H1 (cell line): ENCODE measurements around the gene BUD23. TPM values are rescaled to one million over a fixed set of nuclear protein-coding genes. Genes with fewer than 3 reads are reported as not detected.

ENCODE experiments used
- CTCF ChIA-PET: fragments of 300-600 bp; sonication (Branson Sonifier 250); formaldehyde crosslinking; loops from one replicate; lab custom pipeline; 2021; ENCODE audit not compliant: partially characterized antibody; lab: Charles Lee
- POLR2A ChIA-PET: fragments of 300-600 bp; sonication (Branson Sonifier 250); formaldehyde crosslinking; loops from one replicate; lab custom pipeline; 2021; ENCODE audit warnings: inconsistent platforms; ENCODE audit not compliant: partially characterized antibody; lab: Charles Lee
- DNase-seq, 2 experiments: peaks; one replicate each; pipeline versions ENCODE4 v3.0.0 to v3.0.0-alpha.2; 2010 to 2022; ENCODE audit warnings: low spot score in 2 of 2, low read depth in 1 of 2, mixed read lengths in 1 of 2
- FAIRE-seq: peaks from 2 replicates; lab custom pipeline; 2011; peaks lifted over from hg19 to GRCh38; lab: Jason Lieb, UNC
- H2AFZ ChIP-seq: 2 replicates; pipeline ENCODE4 v1.8.1; 2012; ENCODE audit warnings: low read length, inconsistent platforms
- H2AK5ac ChIP-seq: 2 replicates; pipeline ENCODE4 v1.6.1; 2013; ENCODE audit warnings: low read depth, low read length
- H2BK120ac ChIP-seq: replicated peaks from 2 replicates; pipeline ENCODE3; 2013; ENCODE audit warnings: low read depth, low read length, inconsistent platforms
- H2BK12ac ChIP-seq: 2 replicates; pipeline ENCODE4 v1.6.1; 2013; ENCODE audit warnings: low read depth, low read length
- H2BK15ac ChIP-seq: 2 replicates; pipeline ENCODE4 v1.6.1; 2013; ENCODE audit warnings: low read length
- H2BK20ac ChIP-seq: 2 replicates; pipeline ENCODE4 v1.6.1; 2013; ENCODE audit warnings: low read length
- H2BK5ac ChIP-seq: 2 replicates; pipeline ENCODE4 v1.6.1; 2013; ENCODE audit warnings: low read depth, low read length
- H3K14ac ChIP-seq: 2 replicates; pipeline ENCODE4 v1.6.1; 2013; ENCODE audit warnings: inconsistent platforms; ENCODE audit not compliant: insufficient read length
- H3K18ac ChIP-seq: 2 replicates; pipeline ENCODE4 v1.6.1; 2013; ENCODE audit warnings: low read length; ENCODE audit errors: extremely low read depth
- H3K23ac ChIP-seq: 2 replicates; pipeline ENCODE4 v1.6.1; 2013; ENCODE audit warnings: inconsistent platforms; ENCODE audit not compliant: insufficient read length
- H3K23me2 ChIP-seq: 2 replicates; pipeline ENCODE4 v1.6.1; 2013; ENCODE audit warnings: low read depth, low read length
- H3K27ac ChIP-seq: 2 replicates; pipeline ENCODE4 v1.6.1; 2011; ENCODE audit warnings: low read depth, low read length, inconsistent platforms
- H3K27me3 ChIP-seq, 4 experiments: replicated peaks in 1 of 4; 1 replicate in 1 of 4; 2 replicates in 3 of 4; pipeline versions ENCODE4 v1.6.1 to v1.8.1; 2011 to 2013; ENCODE audit warnings: low read length in 3 of 4, mild to moderate bottlenecking in 3 of 4, inconsistent platforms in 2 of 4, mixed read lengths in 2 of 4, moderate library complexity in 1 of 4; ENCODE audit not compliant: control insufficient read depth in 3 of 4, insufficient read depth in 3 of 4; ENCODE audit errors: extremely low read depth in 1 of 4
- H3K36me3 ChIP-seq, 4 experiments: 2 replicates each; pipeline versions ENCODE4 v1.6.1 to v1.8.1; 2011 to 2013; ENCODE audit warnings: mild to moderate bottlenecking in 4 of 4, low read length in 3 of 4, moderate library complexity in 2 of 4, control low read depth in 1 of 4, inconsistent platforms in 1 of 4; ENCODE audit not compliant: insufficient read depth in 4 of 4, control insufficient read depth in 2 of 4
- H3K4ac ChIP-seq: replicated peaks from 2 replicates; pipeline ENCODE3; 2013; ENCODE audit warnings: low read length, low read depth, mixed read lengths, inconsistent platforms; ENCODE audit not compliant: insufficient read length
- H3K4me1 ChIP-seq, 4 experiments: replicated peaks in 1 of 4; 1 replicate in 1 of 4; 2 replicates in 3 of 4; pipeline versions ENCODE4 v1.6.1 to v1.8.1; 2011 to 2013; ENCODE audit warnings: low read length in 3 of 4, inconsistent platforms in 2 of 4, mixed read lengths in 1 of 4; ENCODE audit not compliant: insufficient read depth in 4 of 4, control insufficient read depth in 3 of 4
- H3K4me2 ChIP-seq, 2 experiments: 2 replicates each; pipeline versions ENCODE4 v1.6.1 to v1.8.1; 2011 to 2013; ENCODE audit warnings: low read depth in 2 of 2, low read length in 2 of 2, control low read depth in 1 of 2, inconsistent platforms in 1 of 2, mild to moderate bottlenecking in 1 of 2; ENCODE audit not compliant: insufficient read depth in 1 of 2
- H3K4me3 ChIP-seq, 4 experiments: fragments of 200-600, 300-600 bp in 1 of 4; sonication (generic), shearing (Covaris generic), sonication (Bioruptor Twin) in 1 of 4; 2 replicates each; pipeline versions ENCODE4 v1.5.1 to v1.8.1; 2011 to 2016; ENCODE audit warnings: low read length in 4 of 4, low read depth in 3 of 4, control low read depth in 2 of 4, inconsistent platforms in 2 of 4, mild to moderate bottlenecking in 2 of 4, mixed read lengths in 1 of 4, moderate library complexity in 1 of 4; ENCODE audit not compliant: insufficient read depth in 2 of 4; ENCODE audit errors: extremely low read depth in 1 of 4
- H3K56ac ChIP-seq: replicated peaks from 2 replicates; pipeline ENCODE3; 2013; ENCODE audit warnings: low read depth, mild to moderate bottlenecking, mixed read lengths, low read length, inconsistent platforms; ENCODE audit not compliant: insufficient read length
- H3K79me1 ChIP-seq: 2 replicates; pipeline ENCODE4 v1.6.1; 2013; ENCODE audit warnings: low read depth, low read length, control low read depth
- H3K79me2 ChIP-seq, 2 experiments: 2 replicates each; pipeline versions ENCODE4 v1.6.1 to v1.8.1; 2012 to 2013; ENCODE audit warnings: low read length in 2 of 2, mild to moderate bottlenecking in 2 of 2, inconsistent platforms in 1 of 2; ENCODE audit not compliant: insufficient read depth in 2 of 2, control insufficient read depth in 1 of 2
- H3K9ac ChIP-seq, 4 experiments: replicated peaks in 1 of 4; 1 replicate in 1 of 4; 2 replicates in 3 of 4; pipeline versions ENCODE4 v1.6.1 to v1.8.1; 2011 to 2013; ENCODE audit warnings: low read depth in 3 of 4, low read length in 3 of 4, control low read depth in 2 of 4, mild to moderate bottlenecking in 2 of 4, moderate library complexity in 2 of 4, inconsistent platforms in 1 of 4; ENCODE audit errors: extremely low read depth in 1 of 4
- H3K9me3 ChIP-seq, 2 experiments: 2 replicates each; pipeline versions ENCODE4 v1.6.1 to v1.8.1; 2012 to 2013; ENCODE audit warnings: mild to moderate bottlenecking in 2 of 2, moderate library complexity in 2 of 2, control low read depth in 1 of 2, inconsistent platforms in 1 of 2, low read depth in 1 of 2, low read length in 1 of 2, mixed read lengths in 1 of 2; ENCODE audit not compliant: insufficient read depth in 2 of 2
- H4K20me1 ChIP-seq, 2 experiments: replicated peaks in 1 of 2; 2 replicates each; pipeline versions ENCODE3 to v1.8.1; 2011 to 2013; ENCODE audit warnings: inconsistent platforms in 2 of 2, low read length in 2 of 2, mild to moderate bottlenecking in 1 of 2; ENCODE audit not compliant: insufficient read depth in 2 of 2, control insufficient read depth in 1 of 2
- H4K5ac ChIP-seq: 2 replicates; pipeline ENCODE4 v1.6.1; 2013; ENCODE audit warnings: low read length, low read depth, mixed read lengths, inconsistent platforms; ENCODE audit not compliant: insufficient read length
- H4K8ac ChIP-seq: 2 replicates; pipeline ENCODE4 v1.8.0; 2013; ENCODE audit warnings: mild to moderate bottlenecking, moderate library complexity, low read length, inconsistent platforms; ENCODE audit not compliant: insufficient read depth; ENCODE audit errors: extremely low read depth
- H4K91ac ChIP-seq: replicated peaks from 2 replicates; pipeline ENCODE3; 2013; ENCODE audit warnings: low read length, mixed read lengths, inconsistent platforms; ENCODE audit not compliant: insufficient read length
- ASH2L ChIP-seq: fragments of 200-600, 300-600 bp; sonication (generic); IDR thresholded peaks from one replicate; pipeline ENCODE4 v1.7.1; 2017; ENCODE audit warnings: low read length
- CBX5 ChIP-seq: fragments of 300-800, 300-1000 bp; sonication (generic); IDR thresholded peaks from 2 replicates; pipeline ENCODE4 v1.7.1; 2016; ENCODE audit warnings: antibody characterized with exemption, low read length, low read depth
- CREB1 ChIP-seq: IDR thresholded peaks from 2 replicates; pipeline ENCODE4 v1.6.1; 2012; ENCODE audit warnings: inconsistent platforms
- EGR1 ChIP-seq: IDR thresholded peaks from 2 replicates; pipeline ENCODE4 v1.6.1; 2011; ENCODE audit warnings: low read depth, low read length, borderline replicate concordance
- GTF2F1 ChIP-seq: IDR thresholded peaks from 2 replicates; pipeline ENCODE4 v1.6.1; 2012; ENCODE audit warnings: low read depth, low read length, improper control_type of control experiment, borderline replicate concordance
- KDM1A ChIP-seq: fragments of 200-600, 300-600 bp; sonication (generic); IDR thresholded peaks from 2 replicates; pipeline ENCODE4 v1.7.1; 2016; ENCODE audit warnings: mild to moderate bottlenecking, low read length, borderline replicate concordance
- SAP30 ChIP-seq: fragments of 300-600 bp; sonication (generic); IDR thresholded peaks from 2 replicates; pipeline ENCODE4 v1.7.1; 2012; ENCODE audit warnings: low read length, moderate library complexity, mild to moderate bottlenecking, inconsistent platforms; ENCODE audit not compliant: insufficient read depth, insufficient replicate concordance
- SIX5 ChIP-seq: IDR thresholded peaks from 2 replicates; pipeline ENCODE4 v1.6.1; 2011; ENCODE audit warnings: mild to moderate bottlenecking, low read depth, low read length
- SP1 ChIP-seq: IDR thresholded peaks from 2 replicates; pipeline ENCODE4 v1.6.1; 2011; ENCODE audit warnings: low read depth, low read length
- TAF1 ChIP-seq: IDR thresholded peaks from 2 replicates; pipeline ENCODE4 v1.6.1; 2011; ENCODE audit warnings: mild to moderate bottlenecking, low read depth, low read length
- TCF12 ChIP-seq: IDR thresholded peaks from 2 replicates; pipeline ENCODE4 v1.6.1; 2011; ENCODE audit warnings: low read depth, mild to moderate bottlenecking, low read length
- ZNF274 ChIP-seq: IDR thresholded peaks from 2 replicates; pipeline ENCODE4 v1.7.0; 2012; ENCODE audit warnings: low read length, borderline replicate concordance; ENCODE audit errors: extremely low read depth
- WGBS, 2 experiments: shearing (Covaris generic) in 1 of 2; methylation state at CpG; one replicate each; pipeline versions ENCODE4 v1.1.6 to v1.1.7; 2013 to 2015; ENCODE audit warnings: low lambda C conversion rate in 2 of 2, mixed read lengths in 2 of 2, inconsistent platforms in 1 of 2, low coverage in 1 of 2, missing lambda C conversion rate in 1 of 2; ENCODE audit not compliant: insufficient replicate concordance in 2 of 2, insufficient coverage in 1 of 2, insufficient read length in 1 of 2; ENCODE audit errors: extremely low coverage in 1 of 2, missing lambda C conversion rate in 1 of 2; 5-methylcytosine and 5-hydroxymethylcytosine counted together
- polyA plus RNA-seq, 7 experiments: library from polyadenylated mRNA; depleted of rRNA in 3 of 7; stranded (reverse) in 5 of 7; unstranded in 2 of 7; fragments of >200 nt in 5 of 7; fragments of 200-250 nt in 2 of 7; gene quantifications; 1 replicate in 5 of 7; 2 replicates in 1 of 7; 4 replicates in 1 of 7; pipeline versions ENCODE4 v1.2.1 to v1.2.3, GENCODE V29; 2011 to 2013; ENCODE audit warnings: missing spikeins in 2 of 7, mixed read lengths in 2 of 7
- total RNA-seq: library from RNA; stranded (reverse); fragmentation: NEBNext Ultra II Directional; extraction: Animal tissue kit (Norgen Biotek cat#: 25700); gene quantifications from 2 replicates; pipeline ENCODE4 v1.2.1, GENCODE V29; 2021

BUD23 gene
- total and polyA plus RNA-seq, 2 of the 8 experiments (the other 6 are each of a cell fraction or from before 2014, with no cell fraction given): 72.3 to 78.4 TPM

- H2AFZ ChIP-seq: no peak overlapping the region
- no peaks in the 10 kb centered on the region for H3K36me3 ChIP-seq
- H4K5ac ChIP-seq: no peak overlapping the region
- TF ChIP-seq SP1 (no peak), EGR1 (no peak), CBX5 (no peak), CREB1 (no peak), KDM1A (no peak), ASH2L (no peak), ZNF274 (no peak), GTF2F1 (no peak), TCF12 (no peak), TAF1 (no peak), SAP30 (no peak), SIX5 (no peak)
- H3K4me2 ChIP-seq: no peak overlapping the region
- no peak overlapping the region for H2BK15ac ChIP-seq
- H2BK5ac ChIP-seq: no peak overlapping the region
- peaks cover 0 to 12% (median 7%) of the 10 kb centered on the region in 4 experiments; a peak in 6 of 7 replicates for H3K4me1 ChIP-seq
- no peak overlapping the region for H3K23ac ChIP-seq
- H2BK12ac ChIP-seq: no peak overlapping the region
- no peaks in the 10 kb centered on the region for H3K79me2 ChIP-seq
- FAIRE-seq (no peak), DNase-seq (no peak)
- peaks cover 0 to 28% (median 24%) of the 10 kb centered on the region in 4 experiments; a peak in 6 of 7 replicates for H3K27me3 ChIP-seq
- no peaks in the 10 kb centered on the region for H3K79me1 ChIP-seq
- POLR2A ChIA-PET: interaction anchor here (1.4 kb wide), 1 partner anchor 98 kb away, joined by 4 read pairs; no protein-coding TSS in a partner anchor
- H4K8ac ChIP-seq: no peak overlapping the region
- no peak overlapping the region for H3K27ac ChIP-seq
- no peak overlapping the region for H3K18ac ChIP-seq
- H3K56ac ChIP-seq: no peak overlapping the region
- H3K23me2 ChIP-seq: peaks cover 8% of the 10 kb centered on the region; the same call in 1 of the 2 replicates
- no peak overlapping the region for H2AK5ac ChIP-seq
- no peak overlapping the region for H3K14ac ChIP-seq
- H2BK20ac ChIP-seq: no peak overlapping the region
- H3K9me3 ChIP-seq: no peaks in the 10 kb centered on the region; a peak in 1 of 4 replicates
- H2BK120ac ChIP-seq: no peak overlapping the region
- WGBS, 2 experiments: 83% methylated on average over 5 of the region's 5 CpGs; no CpG with 5 or more reads in 1 of the 2 experiments
- CTCF ChIA-PET: interaction anchor here (0.6 to 8.4 kb wide), 6 partner anchors 8 to 58 kb away, joined by 3 to 86 read pairs (median 6); no protein-coding TSS in a partner anchor
- H3K4me3 ChIP-seq: no peak overlapping the region
- no peaks in the 10 kb centered on the region for H4K20me1 ChIP-seq
- no peak overlapping the region for H3K4ac ChIP-seq
- H3K9ac ChIP-seq: no peak overlapping the region
- H4K91ac ChIP-seq: no peak overlapping the region
Observed at GRCh38 chr7:73644688-73645286, 38.6 kb upstream of the BUD23 start.
